HG03097 (cell line): ENCODE data around the gene USP15.
"Not testable (repeated sequence)": the region's sequence is repeated elsewhere in the genome, so short reads cannot be mapped to it uniquely, and the experiment has no call there.

Source experiments
- ATAC-seq: cut with Tn5 transposase; IDR thresholded peaks from one replicate; pipeline ENCODE4 v1.9.1; 2021; ENCODE audit not compliant: unreplicated experiment, low FRiP score

The USP15 gene

DNA sequence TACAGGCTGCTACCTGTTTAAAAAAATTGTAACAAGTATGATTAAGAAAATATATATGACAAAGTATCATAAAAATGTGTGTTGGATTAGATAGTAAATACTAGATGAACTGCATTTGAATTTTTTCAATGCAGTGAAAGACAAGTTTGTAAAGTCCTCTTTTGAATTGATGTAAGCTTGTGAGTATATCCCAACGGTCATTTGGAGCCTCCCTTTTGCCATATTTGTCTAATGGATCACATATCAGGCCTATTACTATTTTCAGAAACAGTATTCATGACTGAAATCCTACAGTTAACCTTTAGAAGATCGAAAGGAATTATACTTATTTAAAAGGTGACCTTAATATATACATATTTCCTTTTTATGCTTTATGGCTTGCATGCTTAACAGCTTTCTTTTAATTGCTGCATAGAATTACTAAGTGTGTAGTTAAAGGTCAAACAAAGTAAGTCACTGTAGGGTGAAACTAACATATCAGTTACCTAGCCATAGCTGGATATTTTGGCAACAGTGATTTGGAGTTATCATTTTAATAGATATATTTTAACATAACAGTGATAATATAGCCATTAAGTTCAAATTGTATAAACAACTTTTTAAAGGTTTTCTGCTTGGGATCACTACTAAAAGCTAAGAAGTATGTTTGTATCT lies 53.6 kb downstream of the USP15 start:
- ATAC-seq = no peak

DNA sequence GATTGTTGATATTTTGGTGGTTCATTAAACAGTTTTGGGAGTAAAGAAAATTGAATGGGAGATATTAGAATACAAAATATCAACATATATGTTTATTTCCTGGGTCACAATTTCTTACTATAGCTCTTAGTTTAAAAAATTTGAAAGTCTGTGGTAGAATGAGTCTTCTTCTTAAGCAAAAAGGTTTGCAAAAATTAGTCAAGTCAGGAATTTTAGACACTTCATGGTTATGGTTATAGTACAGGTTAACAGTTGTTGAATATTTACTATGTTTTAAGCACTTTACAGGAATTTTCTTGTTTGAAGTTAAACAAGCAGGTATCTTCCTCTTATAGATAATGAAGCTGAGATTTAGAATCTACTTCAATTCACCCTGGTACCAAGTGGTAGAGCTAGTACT lies 56.8 kb downstream of the USP15 start:
- no peak for ATAC-seq

DNA sequence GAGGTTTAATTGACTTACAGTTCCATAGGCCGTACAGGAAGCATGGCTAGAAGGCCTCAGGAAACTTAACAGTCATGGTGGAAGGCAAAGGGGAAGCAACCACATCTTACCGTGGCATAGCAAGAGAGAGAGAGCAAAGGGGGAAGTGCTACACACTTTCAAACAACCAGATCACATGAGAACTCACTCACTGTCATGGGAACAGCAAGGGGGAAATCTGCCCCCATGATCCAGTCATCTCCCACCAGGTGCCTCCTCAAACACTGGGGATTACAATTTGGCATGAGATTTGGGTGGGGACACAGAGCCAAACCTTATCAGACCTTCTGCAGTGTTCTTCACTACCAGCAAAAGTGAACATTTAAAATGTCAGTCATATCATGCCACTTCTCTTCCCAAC lies 58.9 kb downstream of the USP15 start:
- no peak for ATAC-seq

DNA sequence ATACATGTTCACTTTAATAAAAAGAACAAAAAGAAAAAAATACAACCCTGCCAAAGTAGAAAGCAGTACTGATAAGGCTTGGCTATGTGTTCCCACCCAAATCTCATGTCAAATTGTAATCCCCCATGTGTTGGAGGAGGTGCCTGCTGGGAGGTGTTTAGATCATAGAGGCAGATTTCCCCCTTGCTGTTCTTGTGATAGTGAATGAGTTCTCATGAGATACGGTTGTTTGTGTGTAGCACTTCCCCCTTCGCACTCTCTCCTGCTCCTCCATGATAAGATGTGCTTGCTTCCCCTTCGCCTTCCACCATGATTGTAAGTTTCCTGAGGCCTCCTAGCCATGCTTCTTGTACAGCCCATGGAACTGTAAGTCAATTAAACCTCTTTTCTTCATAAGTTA lies 59.9 kb downstream of the USP15 start:
- no peak for ATAC-seq

DNA sequence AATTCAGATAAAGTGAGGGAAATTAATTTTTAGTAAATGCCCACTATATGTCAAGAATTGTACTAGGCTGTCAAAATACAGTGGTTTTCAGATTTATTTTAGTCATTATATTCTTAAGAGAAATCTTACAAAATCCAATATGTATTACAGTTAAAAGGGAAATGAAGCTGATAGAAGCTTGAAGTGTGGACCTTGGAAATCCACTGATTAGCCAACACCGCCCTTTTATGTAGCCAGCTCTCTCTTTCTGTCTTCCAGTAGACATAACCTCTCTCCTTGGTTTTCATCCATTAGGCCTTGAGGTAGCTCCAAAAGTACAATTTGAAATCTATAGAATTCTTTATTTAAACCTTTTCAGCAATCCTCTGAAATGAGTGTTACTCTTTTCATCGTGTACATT lies 63.2 kb downstream of the USP15 start:
- no peak for ATAC-seq

DNA sequence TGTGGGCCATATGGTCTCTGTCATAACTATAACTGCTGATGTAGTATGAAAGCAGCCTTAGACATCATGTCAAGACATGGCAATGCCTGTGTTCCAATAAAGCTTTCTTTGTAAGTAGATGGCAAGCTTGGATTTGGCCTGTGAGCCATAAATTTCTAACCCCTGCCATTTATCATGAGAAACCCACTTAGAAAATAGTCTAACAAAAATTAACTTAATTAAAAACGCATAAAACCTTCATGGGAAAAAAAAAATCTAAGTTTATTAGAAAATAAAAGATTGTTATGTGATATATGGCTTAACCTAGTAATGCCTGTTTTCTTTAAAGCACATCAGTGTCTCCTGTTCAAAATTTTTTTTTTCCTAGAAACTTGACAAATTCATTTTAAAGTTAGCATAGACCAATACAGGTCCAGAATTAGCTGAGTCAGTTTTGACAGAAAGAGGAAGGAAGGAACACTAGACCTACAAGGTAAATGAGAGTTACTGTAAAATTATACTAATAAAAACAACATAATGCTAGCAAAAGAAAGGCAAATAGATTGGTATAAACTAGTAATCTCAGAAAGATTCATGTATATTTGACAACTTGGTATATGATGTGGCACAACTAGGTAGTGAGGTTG lies 68.2 kb downstream of the USP15 start:
- no peak for ATAC-seq

DNA sequence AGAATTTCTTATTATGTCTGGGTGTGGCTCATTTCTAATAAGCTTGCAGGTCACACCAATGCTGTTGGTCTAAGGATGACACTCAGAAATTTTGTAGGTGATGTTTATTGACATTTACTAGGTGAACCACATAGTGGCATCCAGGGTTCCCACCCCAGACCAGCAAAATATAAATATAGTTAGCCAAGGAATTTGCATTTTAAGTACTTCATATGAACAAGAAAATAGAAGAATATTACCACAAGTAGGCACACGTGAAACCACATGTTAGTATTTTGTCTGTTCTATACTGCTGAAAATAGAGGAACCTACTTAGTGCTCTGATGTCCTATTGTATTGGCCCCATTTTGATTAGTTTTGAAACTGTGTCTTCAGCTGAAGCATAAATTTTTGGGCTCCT lies 71.1 kb downstream of the USP15 start:
- ATAC-seq = no peak

DNA sequence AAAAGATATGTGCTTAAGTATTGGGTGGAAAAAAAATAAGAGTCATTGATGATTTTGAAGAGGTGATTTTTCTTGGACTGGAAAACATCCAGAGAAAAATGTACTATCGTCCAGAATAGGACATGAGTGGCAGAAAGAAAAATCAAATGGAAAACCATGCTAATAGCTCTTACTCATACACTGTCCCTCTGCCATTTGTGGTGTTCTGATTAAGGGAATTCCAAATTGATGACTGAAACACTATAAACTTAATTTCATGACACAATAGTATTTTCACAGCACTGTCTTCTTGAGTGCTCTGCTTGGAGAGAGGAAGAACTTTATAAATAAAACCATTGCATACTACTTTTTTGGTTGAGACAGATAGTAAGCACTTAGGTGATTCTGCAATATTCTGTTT lies 72.4 kb downstream of the USP15 start:
- ATAC-seq = no peak

DNA sequence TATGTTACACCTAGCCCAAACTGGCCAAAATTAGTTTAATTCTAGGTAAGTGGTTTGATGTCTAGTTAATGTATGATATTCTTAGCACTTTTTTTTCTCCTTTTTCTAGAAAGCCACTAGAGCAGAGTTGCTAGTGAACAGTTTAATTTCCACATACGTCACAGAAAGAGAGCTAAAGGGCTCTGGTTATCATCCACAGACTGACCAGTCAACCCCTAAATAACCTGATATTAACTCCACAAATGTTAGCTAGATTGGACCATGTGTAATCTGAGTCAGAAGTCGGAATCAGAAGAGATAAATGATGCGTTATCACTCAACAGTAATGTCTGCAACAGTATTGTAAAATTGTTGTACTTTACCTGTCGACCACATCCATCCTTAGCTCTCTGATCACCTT lies 74.9 kb downstream of the USP15 start:
- ATAC-seq = no peak

DNA sequence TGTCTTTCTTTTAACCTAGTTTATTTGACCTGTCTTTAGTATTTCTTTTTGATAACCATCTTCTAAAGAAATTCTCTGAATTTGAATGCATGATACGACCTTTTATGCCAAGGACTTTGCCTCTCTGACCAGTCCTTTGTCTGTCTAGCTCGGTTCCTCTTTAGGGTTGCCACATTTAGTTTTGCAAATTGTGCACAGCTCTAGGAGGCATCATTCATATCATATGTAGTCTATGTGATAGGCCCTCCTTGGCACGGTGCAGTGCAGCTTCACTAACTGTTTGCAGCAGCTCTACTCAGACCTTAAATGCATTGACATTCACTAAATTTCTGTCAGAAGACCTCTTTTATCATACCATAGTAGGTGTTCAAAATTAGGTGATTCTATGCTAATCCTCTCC lies 75.6 kb downstream of the USP15 start:
- no peak for ATAC-seq

DNA sequence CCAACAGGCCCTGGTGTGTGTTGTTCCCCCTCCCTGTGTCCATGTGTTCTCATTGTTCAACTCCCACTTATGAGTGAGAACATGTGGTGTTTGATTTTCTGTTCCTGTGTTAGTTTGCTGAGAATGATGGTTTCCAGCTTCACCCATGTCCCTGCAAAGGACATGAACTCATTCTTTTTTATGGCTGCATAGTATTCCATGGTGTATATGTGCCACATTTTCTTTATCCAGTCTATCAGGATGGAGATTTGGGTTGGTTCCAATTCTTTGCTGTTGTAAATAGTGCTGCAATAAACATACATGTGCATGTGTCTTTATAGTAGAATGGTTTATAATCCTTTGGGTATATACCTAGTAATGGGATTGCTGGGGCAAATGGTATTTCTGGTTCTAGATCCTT lies 77.4 kb downstream of the USP15 start:
- not testable (repeated sequence) for ATAC-seq

DNA sequence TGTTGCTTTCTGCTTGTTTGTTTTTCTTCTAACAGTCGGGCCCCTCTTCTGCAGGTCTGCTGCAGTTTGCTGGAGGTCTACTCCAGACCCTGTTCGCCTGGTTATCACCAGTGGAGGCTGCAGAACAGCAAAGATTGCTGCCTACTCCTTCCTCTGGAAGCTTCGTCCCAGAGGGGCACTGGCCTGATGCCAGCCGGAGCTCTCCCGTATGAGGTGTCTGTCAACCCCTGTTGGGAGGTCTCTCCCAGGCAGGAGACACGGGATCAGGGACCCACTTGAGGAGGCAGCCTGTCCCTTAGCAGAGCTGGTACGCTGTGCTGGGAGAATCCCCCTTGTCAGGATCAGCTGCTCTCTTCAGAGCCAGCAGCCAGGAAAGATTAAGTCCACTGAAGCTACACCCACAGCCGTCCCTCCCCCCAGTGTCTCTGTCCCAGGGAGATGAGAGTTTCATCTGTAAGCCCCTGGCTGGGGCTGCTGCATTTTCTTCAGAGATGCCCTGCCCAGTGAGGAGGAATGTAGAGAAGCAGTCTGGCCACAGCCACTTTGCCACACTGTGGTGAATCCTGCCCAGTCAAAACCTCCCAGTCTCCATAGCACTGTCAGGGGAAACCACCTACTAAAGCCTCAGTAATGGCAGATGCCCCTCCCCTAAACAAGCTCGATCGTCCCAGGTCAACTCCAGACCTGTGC lies 82.6 kb downstream of the USP15 start:
- ATAC-seq = not testable (repeated sequence)

DNA sequence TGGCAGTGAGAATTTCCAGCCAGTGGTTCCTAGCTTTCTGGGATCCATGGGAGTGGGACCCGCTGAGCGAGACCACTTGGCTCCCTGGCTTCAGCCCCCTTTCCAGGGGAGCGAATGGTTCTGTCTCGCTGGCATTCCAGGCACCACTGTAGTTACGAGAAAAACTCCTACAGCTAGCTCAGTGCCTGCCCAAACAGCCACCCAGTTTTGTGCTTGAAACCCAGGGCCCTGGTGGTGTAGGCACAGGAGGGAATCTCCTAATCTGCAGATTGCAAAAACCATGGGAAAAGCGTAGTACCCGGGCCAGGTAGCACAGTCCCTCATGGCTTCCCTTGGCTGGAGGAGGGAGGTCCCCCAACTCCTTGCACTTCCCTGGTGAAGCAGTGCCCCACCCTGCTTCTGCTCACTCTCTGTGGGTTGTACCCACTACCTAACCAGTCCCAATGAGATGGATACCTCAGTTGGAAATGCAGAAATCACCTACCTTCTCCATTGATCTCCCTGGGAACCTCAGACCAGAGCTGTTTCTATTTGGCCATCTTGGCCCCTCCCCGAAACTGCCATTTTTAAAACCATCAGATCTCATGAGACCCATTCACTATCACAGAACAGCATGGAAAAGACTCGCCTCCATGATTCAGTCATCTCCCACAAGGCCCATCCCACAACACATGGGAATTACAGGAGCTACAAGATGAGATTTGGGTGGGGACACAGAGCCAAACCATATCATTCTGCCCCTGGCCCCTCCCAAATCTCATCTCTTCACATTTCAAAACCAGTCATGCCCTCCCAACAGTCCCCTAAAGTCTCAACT lies 83.3 kb downstream of the USP15 start:
- ATAC-seq = not testable (repeated sequence)

DNA sequence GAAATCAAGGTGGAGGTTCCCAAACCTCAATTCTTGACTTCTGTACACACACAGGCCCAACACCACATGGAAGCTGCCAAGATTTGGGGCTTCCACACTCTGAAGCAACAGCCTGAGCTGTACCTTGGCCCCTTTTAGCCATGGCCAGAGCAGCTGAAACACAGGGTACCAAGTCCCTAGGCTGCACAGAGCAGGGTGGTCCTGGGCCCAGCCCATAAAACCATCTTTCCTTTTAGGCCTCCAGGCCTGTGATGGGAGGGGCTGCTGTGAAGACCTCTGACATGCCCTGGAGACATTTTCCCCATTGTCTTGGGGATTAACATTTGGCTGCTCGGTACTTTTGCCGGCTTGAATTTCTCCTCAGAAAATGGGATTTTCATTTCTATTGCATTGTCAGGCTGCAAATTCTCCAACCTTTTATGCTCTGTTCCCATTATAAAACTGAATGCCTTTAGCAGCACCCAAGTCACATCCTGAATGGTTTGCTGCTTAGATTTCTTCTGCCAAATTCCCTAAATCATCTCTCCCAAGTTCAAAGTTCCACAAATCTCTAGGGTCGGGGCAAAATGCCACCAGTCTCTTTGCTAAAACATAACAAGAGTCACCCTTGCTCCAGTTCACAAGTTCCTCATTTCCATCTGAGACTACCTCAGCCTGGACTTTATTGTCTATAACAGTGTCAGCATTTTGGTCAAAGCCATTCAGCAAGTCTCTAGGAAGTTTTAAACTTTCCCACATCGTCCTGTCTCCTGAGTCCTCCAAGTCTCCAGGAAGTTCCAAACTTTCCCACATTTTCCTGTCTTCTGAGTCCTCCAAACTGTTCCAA lies 84.7 kb downstream of the USP15 start:
- ATAC-seq = not testable (repeated sequence)

DNA sequence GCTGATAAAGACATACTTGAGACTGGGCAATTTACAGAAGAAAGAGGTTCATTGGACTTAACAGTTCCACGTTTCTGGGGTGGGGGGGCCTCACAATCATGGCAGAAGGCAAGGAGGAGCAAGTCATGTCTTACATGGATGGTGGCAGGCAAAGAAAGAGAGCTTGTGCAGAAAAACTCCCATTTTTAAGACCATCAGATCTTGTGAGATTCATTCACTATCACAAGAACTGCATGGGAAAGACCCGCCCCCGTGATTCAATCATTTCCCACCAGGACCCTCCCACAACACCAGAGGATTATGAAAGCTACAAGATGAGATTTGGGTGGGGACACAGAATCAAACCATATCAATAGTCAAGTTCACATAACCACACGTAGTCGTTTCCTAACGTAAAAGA lies 85.5 kb downstream of the USP15 start:
- ATAC-seq = no peak

DNA sequence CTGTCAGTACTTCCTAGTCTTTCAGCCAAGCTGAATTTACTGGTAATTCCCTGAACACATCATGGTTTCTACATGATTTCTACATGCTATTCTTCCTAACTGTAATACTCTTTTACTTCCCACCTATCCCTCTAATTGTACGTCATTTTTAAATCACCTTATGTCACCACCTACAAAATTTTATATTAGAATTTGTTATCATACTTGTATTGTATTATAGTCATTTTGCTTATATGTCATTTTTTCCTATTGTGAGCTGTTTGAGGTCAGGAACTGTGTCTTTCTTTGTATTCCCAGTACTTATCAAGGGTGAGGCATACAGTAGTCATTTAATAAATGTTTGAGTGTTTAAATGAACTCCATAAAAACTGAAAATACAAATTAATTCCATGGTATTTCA lies 86.6 kb downstream of the USP15 start:
- no peak for ATAC-seq

DNA sequence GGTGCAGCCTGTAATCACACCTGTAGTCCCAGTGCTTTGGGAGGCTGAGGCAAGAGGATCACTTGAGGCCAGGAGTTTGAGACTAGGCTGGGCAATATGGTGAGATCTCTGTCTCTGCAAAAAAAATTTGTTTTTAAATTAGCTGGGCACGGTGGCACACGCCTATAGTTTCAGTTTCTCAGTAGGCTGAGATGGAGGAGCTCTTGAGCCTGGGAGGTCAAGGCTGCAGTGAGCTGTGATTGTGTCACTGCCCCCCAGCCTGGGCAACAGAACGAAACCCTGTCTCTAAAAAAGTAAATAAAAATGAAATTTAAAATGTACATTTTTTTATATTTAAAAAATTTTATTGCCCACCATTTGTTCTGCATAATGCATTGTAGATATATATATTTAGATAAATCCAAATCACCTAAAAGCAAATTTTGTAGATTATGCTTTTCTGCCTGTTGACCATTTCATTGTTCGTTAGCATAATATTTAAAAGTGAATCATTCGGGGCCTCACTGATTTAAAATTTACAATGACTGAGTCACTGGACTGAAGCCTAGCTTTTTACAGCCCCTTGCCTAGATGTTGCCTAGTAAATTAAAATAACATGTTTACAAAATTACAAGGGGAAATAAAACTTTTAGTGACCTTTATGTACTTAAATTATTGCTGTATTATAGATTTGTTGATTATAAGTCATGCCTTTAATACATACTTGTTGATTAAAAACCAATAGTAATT lies 87.9 kb downstream of the USP15 start:
- ATAC-seq = no peak

DNA sequence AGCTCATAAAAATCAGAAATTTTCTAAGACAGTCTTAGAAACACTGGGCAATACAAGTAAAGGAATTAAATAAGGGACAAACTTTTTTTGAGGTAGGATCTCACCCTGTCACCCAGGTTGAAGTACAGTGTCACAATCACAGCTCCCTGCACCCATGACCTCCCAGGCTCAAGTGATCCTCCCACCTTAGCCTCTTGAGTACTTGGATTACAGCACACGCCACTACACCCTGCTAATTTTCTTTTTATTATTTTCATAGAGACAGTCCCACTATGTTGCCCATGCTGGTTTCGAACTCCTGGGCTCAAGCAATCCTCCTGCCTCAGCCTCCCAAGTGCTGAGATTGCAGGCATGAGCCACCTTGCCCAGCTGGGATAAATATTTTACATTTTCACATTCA lies 90.3 kb downstream of the USP15 start:
- ATAC-seq = no peak

DNA sequence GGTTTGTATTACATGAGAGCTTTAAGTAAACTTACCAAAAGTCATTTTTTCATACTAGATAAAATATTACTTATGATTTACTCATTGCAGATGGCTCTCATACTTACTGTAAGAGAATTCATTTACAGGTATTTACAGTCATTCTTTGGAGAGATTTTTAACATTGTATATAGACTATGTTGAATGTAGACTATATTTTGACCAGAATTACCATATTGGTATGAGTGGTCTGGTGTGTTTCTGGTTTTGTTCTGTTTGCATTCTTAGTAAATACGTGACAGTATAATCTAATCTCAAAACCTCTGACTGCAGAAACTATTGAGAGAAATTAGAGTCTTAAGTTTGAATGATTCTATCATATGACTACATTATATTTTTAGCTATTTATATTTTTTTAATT lies 91.1 kb downstream of the USP15 start:
- ATAC-seq = no peak

DNA sequence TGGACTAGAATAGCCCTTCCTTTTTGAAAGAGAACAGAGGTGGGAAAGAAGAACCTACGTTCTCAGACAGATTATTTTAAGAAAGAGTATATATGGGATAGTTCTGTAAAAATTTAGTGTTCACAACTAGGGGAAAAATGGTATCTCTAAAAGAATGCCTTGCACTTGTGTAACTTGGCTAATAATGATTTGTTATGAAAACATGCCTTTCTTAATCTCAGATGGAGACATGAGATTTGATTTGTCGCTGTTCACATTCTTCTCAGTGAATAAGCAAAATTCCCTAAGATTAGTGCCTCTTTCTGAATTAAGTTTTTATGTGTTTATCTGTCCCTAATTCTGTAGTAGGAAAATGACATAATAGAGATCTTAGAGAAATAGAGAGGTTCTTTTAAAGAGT lies 100.8 kb downstream of the USP15 start:
- ATAC-seq = no peak
